ENCODE data around the gene CD101. TPM values are rescaled to one million over a fixed set of nuclear protein-coding genes. Genes with fewer than 3 reads are reported as not detected.

Gene CD101
- total and polyA plus RNA-seq, 2 experiments from 2014 or later = 1.2 to 1.3 TPM

- H3K27me3 Mint-ChIP-seq (ENCODE audit: insufficient read depth, low read depth, poor library complexity) = peaks cover 4% of the 10 kb centered on the region
- H4K20me1 ChIP-seq (replicated peaks; ENCODE audit: insufficient read depth) = no peaks in the 10 kb centered on the region
- H3F3A ChIP-seq (replicated peaks; ENCODE audit: low read depth) = no peaks in the 10 kb centered on the region
- no peak overlapping the region for H3K27ac ChIP-seq (ENCODE audit: low read depth)
- H3K4me3 ChIP-seq = no peak overlapping the region
- no peak overlapping the region for H2AFZ ChIP-seq
- no peak for TF ChIP-seq CTCF (conservative IDR thresholded peaks at IDR 0.05; ENCODE audit: low read depth in 2 of 2)
- no peak for TF ChIP-seq ZNF462 (CRISPR knock-in tag; IDR thresholded peaks at IDR 0.05)
- no peak for TF ChIP-seq ZNF114 (CRISPR knock-in tag; IDR thresholded peaks at IDR 0.05)
- no peak for TF ChIP-seq EZH2 (IDR thresholded peaks at IDR 0.05; ENCODE audit: low read depth, unreplicated experiment)
- TF ChIP-seq CREB1 (CRISPR knock-in tag; IDR thresholded peaks at IDR 0.05; ENCODE audit: low read depth) = no peak
- TF ChIP-seq POLR2AphosphoS5 (IDR thresholded peaks at IDR 0.05; ENCODE audit: low read depth) = no peak
- TF ChIP-seq REST (IDR thresholded peaks at IDR 0.05; ENCODE audit: unreplicated experiment) = no peak
- no peak for TF ChIP-seq STAT1 (IDR thresholded peaks at IDR 0.05; ENCODE audit: unreplicated experiment)
- no peak overlapping the region for H3K27ac Mint-ChIP-seq
- no peak for DNase-seq (ENCODE audit: low spot score)
- no peaks in the 10 kb centered on the region for H3K79me2 ChIP-seq (replicated peaks; ENCODE audit: insufficient read depth)
- H3K9me3 Mint-ChIP-seq = no peaks in the 10 kb centered on the region; the same call in 2 of the 3 replicates
- no peaks in the 10 kb centered on the region for H3K27me3 ChIP-seq (ENCODE audit: insufficient read depth)
- no peak overlapping the region for H3K4me2 ChIP-seq
- no peak overlapping the region for H3K4me3 Mint-ChIP-seq
- ATAC-seq = no peak
- H3K36me3 ChIP-seq (ENCODE audit: insufficient read depth) = peaks cover 7% of the 10 kb centered on the region
- peaks cover 21% of the 10 kb centered on the region for H3K36me3 Mint-ChIP-seq (ENCODE audit: low read depth)
- H3K4me1 ChIP-seq (ENCODE audit: insufficient read depth) = no peaks in the 10 kb centered on the region
- H3K4me1 Mint-ChIP-seq = no peaks in the 10 kb centered on the region
- H3K9me2 ChIP-seq (ENCODE audit: insufficient read depth) = no peaks in the 10 kb centered on the region
Measured at GRCh38 chr1:116962987-116963639, 38.4 kb upstream of the CD101 start.

Data from GM23338 (cell line).